NB4 (cell line): Measurements from ENCODE around the gene AKNA.

Experiments
- POLR2A ChIP-seq: IDR thresholded peaks from 2 replicates; pipeline ENCODE4 v1.6.1; 2011; ENCODE audit warnings: mild to moderate bottlenecking; ENCODE audit not compliant: insufficient read length; ENCODE audit errors: extremely low read depth
- TF ChIP-seq, protein P1 (sequence below): IDR thresholded peaks from 2 replicates; pipeline ENCODE4 v1.6.1; 2011; ENCODE audit warnings: low read depth, low read length
- TF ChIP-seq, protein P2 (sequence below): IDR thresholded peaks from one replicate; pipeline ENCODE4 v1.5.1; 2012; ENCODE audit warnings: low read depth, low read length

DNA sequence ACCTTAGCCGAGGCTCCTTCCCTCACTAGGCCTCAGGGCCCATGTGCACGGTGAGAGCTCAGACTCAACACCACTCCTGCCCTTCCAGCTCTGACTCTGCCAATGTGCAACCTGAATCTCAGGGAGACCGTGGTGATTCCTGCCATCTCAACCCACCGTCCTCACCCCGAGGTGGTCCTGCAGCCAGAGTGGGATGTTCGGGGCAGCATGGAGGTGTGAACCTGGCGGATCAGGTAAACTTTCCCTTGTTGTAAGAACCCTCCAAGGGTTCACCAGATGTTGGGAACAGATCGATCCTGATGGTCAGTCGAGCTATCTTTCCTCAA is 538 bp upstream of the AKNA start:
- no peak for TF ChIP-seq POLR2A
- TF ChIP-seq, protein P1, sequence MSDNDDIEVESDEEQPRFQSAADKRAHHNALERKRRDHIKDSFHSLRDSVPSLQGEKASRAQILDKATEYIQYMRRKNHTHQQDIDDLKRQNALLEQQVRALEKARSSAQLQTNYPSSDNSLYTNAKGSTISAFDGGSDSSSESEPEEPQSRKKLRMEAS: no peak
- TF ChIP-seq, protein P2, sequence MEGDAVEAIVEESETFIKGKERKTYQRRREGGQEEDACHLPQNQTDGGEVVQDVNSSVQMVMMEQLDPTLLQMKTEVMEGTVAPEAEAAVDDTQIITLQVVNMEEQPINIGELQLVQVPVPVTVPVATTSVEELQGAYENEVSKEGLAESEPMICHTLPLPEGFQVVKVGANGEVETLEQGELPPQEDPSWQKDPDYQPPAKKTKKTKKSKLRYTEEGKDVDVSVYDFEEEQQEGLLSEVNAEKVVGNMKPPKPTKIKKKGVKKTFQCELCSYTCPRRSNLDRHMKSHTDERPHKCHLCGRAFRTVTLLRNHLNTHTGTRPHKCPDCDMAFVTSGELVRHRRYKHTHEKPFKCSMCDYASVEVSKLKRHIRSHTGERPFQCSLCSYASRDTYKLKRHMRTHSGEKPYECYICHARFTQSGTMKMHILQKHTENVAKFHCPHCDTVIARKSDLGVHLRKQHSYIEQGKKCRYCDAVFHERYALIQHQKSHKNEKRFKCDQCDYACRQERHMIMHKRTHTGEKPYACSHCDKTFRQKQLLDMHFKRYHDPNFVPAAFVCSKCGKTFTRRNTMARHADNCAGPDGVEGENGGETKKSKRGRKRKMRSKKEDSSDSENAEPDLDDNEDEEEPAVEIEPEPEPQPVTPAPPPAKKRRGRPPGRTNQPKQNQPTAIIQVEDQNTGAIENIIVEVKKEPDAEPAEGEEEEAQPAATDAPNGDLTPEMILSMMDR: no peak
